T-helper 2 cell treated with Interferon-gamma antibody and Interleukin-4, amounts not matched to agents 100 ng/mL and 5 ng/mL, for 36 hours (primary cell): ENCODE measurements around the gene FBXO31. TPM values are rescaled to one million over a fixed set of nuclear protein-coding genes. Genes with fewer than 3 reads are reported as not detected.

Experiments
- intact Hi-C: fragments of 100-400 bp; cut with micrococcal nuclease; formaldehyde crosslinking; loops from one replicate; pipeline ENCODE4 v1.15.1; 2023
- total RNA-seq: library from RNA; stranded (reverse); gene quantifications from 2 replicates; pipeline ENCODE4 v1.2.3, GENCODE V29; 2022

FBXO31 gene
- total RNA-seq, 1 donor from 2014 or later: 26.7 TPM

GRCh38 chr16:87330646-87331045 is 52.9 kb downstream of the FBXO31 start:
- intact Hi-C loops: no loop called here

DNA sequence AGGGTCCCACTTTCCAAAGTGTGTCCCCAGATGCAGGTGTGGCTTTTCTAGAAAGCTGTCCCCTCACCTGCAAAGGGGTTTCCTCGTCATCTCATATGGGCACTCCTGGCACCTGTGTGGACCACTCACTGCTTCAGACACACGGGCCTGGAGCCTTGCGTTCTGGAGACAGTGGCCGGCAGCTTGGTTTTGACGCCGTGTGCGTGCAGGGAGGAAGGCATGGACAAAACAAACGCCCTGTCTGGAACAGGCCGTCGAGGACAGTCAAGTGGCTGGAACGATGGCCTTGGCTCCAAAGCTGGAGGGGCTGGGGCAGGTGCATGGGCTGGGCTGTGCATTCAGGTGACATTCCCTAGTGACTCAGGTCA is 53.3 kb downstream of the FBXO31 start:
- intact Hi-C loops: no loop called here

DNA sequence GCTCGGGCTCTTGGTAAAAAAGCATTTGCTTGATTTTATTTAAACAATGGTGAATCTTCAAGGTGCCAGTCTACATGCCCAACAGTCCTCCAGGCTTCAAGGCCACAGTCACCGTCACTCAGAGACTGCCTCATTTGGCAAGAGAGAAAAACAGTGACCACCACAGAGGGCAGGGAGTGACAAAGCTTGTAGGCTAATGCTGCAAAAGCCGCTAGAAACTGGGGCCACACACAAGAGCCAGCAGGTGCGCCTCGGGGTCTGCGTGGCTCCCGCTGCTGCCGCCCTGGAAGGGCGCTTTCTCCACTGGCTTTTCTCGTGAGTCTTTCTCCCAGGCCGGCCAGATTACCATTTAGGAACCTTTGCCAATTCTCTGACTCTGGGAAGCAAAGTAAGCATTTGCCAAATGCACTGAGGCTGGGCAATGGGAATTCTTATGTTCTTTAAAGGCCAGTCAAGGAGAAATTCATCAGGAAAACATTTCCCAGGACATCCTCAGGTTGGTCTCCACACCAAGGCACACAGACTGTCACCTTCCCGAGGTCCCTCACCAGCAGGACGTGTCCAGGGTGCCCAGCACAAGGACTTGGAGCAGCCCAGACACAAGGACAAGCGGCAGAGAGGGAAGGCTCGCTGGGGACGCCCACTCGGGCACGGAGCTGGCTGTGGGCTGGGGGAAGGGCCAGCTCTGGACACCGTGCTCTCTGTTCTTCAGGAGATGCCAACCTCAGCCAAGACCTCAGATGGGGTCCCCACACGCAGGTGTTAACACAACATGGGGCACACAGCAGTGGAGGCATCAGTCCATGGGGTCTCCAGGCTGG is 53.9 kb downstream of the FBXO31 start:
- intact Hi-C loops: no loop called here

DNA sequence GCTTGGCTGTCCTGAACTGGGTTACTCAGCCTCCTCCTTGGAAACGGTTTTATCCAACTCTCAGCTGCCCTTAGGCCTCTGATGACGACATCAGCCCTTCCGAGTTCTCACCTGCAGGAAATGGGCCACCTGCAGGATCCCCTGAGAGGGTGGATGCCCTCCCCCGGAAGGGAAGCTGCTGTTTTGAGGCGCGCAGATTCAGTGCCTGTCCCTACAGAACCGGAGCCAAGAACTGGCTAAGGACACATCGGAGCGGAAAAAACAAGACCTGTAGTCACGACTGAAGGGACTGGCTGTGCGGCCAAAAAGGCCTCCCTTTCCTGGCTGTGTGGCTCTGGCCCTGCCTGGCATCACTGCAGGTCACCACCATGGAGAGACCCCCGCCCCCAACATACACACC is 54.7 kb downstream of the FBXO31 start:
- intact Hi-C loops: no loop called here

- intact Hi-C loops: no loop called here
Measured at GRCh38 chr16:87327798-87328495, 55.6 kb downstream of the FBXO31 start.

GRCh38 chr16:87326151-87326571 is 57.4 kb downstream of the FBXO31 start:
- intact Hi-C loops: no loop called here

- intact Hi-C loops: no loop called here
Measured at GRCh38 chr16:87325423-87325858, 58.1 kb downstream of the FBXO31 start.

DNA sequence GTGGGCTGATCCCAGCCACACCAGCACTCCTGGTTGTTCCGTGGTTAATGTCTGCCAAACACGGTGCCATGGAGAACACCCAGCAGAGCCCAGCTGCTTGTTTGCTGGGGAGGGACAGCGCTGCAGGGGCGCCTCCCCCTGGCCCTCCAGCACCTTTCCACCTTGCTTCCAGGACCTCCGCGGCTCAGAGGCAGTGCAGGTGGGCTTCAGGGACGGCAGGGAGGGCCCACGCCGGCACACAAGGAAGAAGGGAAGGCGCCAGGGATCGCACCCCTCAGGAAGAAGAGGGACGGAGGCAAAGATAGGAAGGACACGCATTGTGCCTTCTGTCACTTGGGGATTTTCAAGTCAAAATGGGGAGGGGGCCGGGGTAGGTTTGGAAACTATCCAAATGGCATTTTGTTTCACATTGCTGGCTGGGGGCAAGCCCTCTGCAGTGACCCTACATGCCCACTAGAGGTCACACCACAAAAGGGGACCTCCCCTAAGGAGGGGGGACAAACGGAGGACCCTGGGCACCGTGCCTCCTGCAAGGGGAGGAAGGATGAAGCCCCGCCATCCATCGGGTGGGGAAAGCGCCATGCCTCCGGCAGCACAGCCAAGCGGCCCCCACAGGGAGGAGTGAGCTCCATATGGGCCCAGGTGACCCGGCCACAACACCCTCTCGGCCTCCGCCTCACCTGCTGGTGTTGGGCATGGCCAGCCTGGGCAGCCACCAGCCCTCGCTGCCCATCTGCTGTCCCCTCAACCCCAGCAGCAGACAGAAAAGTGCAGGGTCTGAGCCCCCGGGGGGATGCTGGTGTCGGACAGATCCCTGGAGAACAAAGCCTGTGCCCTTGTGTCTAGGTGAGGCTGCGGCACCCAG is 58.9 kb downstream of the FBXO31 start:
- intact Hi-C loops: no loop called here

DNA sequence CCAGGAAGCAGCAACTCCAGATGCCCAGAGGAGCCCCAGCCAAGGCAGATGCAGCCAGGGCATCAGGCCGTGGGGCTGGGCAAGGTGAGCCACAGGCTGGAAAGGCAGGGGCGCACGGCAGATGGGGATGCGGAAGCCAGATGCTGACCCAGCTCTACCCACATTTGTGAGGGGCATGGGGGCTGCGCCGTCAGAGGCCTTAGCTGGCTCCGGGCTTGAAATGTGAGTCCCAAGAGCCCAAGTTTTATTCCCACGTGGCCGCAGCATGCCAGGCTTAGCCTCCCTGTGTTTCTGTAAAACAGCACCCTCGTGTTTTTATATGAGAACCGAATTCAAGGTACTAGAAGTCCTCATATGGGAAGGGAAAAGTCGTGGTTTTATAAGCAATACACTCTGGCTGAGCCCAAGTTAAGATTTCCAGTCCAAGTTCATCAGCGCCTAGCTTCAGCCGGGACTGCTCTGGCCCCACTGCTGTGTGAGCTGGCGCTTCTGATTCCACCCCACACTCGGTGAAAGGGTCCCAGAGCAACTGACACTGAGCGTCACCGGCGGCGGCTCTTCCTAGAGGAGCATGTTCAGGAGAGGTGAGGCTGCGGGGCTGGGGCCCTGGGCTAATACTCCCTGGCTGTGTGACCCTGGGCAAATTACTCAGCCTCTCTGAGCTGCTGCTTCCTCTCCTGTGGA is 59.7 kb downstream of the FBXO31 start:
- intact Hi-C loops: no loop called here

- intact Hi-C loops: no loop called here
Measured at GRCh38 chr16:87322833-87323726, 60.5 kb downstream of the FBXO31 start.

DNA sequence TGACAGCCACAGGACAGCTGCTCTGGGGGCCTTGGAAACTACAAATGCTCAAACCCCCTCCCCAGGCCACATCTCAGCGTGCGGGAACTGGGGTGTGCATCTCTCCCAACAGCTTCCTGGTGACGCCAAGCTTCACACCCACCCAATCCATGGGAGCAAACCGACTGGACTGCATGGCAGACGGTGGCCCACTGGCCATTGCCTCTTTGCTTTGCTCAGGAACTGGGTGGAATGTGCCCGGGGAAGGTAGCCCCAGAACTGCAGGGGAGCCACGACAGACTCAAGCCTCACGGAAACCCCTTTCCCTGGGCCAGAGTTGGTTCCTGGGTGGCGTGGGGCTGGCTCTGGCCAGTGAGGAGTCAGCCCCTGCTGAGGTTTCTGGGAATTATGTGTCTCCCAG is 61.2 kb downstream of the FBXO31 start:
- intact Hi-C loops: no loop called here

- intact Hi-C loops: no loop called here
Measured at GRCh38 chr16:87321336-87322107, 62.1 kb downstream of the FBXO31 start.

DNA sequence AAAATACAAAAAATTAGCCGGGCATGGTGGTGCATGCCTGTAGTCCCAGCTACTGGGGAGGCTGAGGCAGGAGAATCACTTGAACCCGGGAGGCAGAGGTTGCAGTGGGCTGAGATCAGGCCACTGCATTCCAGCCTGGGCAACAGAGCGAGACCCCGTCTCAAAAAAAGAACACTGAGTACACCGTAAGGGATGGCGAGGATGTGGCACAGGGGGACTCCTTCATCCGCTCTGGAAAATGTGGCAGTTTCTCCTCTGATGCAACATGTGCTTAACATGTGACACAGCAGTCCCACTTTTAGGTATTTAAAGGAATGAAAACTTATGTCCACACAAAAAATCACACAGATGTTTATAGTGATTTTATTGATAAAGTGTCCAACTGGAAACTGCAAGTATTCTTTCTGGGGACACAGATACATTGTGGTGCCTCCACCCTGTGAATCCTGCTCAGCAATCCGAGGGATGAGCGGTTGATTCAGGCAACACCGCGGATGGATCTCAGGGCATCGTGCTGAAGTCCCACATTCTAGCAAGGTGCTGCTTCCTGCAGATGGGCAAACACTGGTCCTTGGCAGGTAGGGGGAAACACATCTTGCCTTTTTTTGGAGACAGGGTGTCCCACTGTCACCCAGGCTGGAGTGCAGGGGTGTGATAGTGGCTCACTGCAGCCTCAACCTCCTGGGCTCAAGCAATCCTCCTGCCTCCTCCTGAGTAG is 62.9 kb downstream of the FBXO31 start:
- intact Hi-C loops: no loop called here

- intact Hi-C loops: loop anchor here (5.0 kb wide), 2 partner anchors 312 to 447 kb away; partner anchors contain the start of gene KLHDC4
Measured at GRCh38 chr16:87319997-87320491, 63.5 kb downstream of the FBXO31 start.

DNA sequence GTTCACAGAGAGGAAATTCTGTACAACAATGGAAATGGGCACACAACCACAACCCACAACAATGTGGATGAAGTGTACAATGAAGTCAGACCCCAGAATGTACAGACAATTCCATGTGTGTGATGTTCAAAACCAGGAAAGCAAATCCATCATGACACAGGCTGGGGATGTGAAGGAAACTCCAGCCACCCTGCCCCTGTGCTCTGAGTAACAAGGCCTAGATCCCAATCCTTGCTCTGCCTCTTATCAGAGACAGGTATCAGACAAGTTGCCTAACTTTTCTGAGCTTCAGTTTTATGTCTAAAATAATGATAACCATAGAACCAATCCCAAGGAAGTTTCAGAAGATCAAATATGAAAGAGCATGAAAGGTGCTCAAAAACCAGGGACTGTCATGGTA is 64.6 kb downstream of the FBXO31 start:
- intact Hi-C loops: loop anchor here (5.0 kb wide), 2 partner anchors 313 to 448 kb away; partner anchors contain the start of gene KLHDC4

GRCh38 chr16:87317750-87318644 is 65.6 kb downstream of the FBXO31 start:
- intact Hi-C loops: loop anchor here (1.0 to 5.0 kb wide), 5 partner anchors 65 to 763 kb away; partner anchors contain the start of genes FBXO31, KLHDC4, MAP1LC3B and MTHFSD
